CD4-positive, CD25-positive, alpha-beta regulatory T cell (primary cell): Measurements from ENCODE around the gene PCOLCE2. TPM values are rescaled to one million over a fixed set of nuclear protein-coding genes. Genes with fewer than 3 reads are reported as not detected.
"Not testable (repeated sequence)": the region's sequence is repeated elsewhere in the genome, so short reads cannot be mapped to it uniquely, and the experiment has no call there.

ENCODE experiments used
- ATAC-seq, 2 donors: fragments of 150-1000 bp; cut with Tn5 transposase; one replicate each; pipeline ENCODE4 v1.10.0; 2021; ENCODE audit warnings: low read depth in 2 of 2, moderate number of reproducible peaks in 2 of 2, moderate library complexity in 1 of 2
- DNase-seq, 3 donors: peaks; one replicate each; pipeline versions ENCODE4 v3.0.0 to v3.0.0-alpha.2; 2012 to 2022; ENCODE audit warnings: mixed read lengths in 1 of 3
- H3K27ac ChIP-seq: one replicate; pipeline ENCODE4 v1.7.0; 2013; ENCODE audit warnings: mild to moderate bottlenecking, low read length; ENCODE audit not compliant: insufficient read depth, poor library complexity, severe bottlenecking
- H3K27me3 ChIP-seq: one replicate; pipeline ENCODE4 v1.7.0; 2013; ENCODE audit warnings: low read length; ENCODE audit not compliant: control insufficient read depth, insufficient read depth
- H3K36me3 ChIP-seq: one replicate; pipeline ENCODE4 v1.7.0; 2013; ENCODE audit warnings: mild to moderate bottlenecking, low read length, moderate library complexity; ENCODE audit not compliant: control insufficient read depth, insufficient read depth
- H3K4me1 ChIP-seq: 2 replicates; pipeline ENCODE4 v1.7.0; 2013; ENCODE audit warnings: mild to moderate bottlenecking, low read length; ENCODE audit not compliant: insufficient read depth, control insufficient read depth, poor library complexity, severe bottlenecking
- H3K4me3 ChIP-seq: one replicate; pipeline ENCODE4 v1.7.0; 2013; ENCODE audit warnings: low read depth, mild to moderate bottlenecking, low read length, moderate library complexity
- H3K9me3 ChIP-seq, 2 experiments: 1 replicate in 1 of 2; 2 replicates in 1 of 2; pipeline ENCODE4 v1.7.0; 2013; ENCODE audit warnings: low read length in 2 of 2, mild to moderate bottlenecking in 1 of 2, moderate library complexity in 1 of 2; ENCODE audit not compliant: control insufficient read depth in 2 of 2
- H3K27ac Mint-ChIP-seq, 3 donors: one replicate each; pipeline ENCODE4 v1.8.0; 2020 to 2022; ENCODE audit warnings: mild to moderate bottlenecking in 3 of 3, mixed read lengths in 3 of 3, moderate library complexity in 2 of 3
- H3K27me3 Mint-ChIP-seq: one replicate; pipeline ENCODE4 v1.8.0; 2022; ENCODE audit warnings: mild to moderate bottlenecking, mixed read lengths
- H3K36me3 Mint-ChIP-seq: one replicate; pipeline ENCODE4 v1.8.0; 2020; ENCODE audit warnings: mixed read lengths
- H3K4me1 Mint-ChIP-seq, 4 donors: one replicate each; pipeline ENCODE4 v1.8.0; 2020 to 2022; ENCODE audit warnings: mixed read lengths in 4 of 4, mild to moderate bottlenecking in 1 of 4
- H3K4me3 Mint-ChIP-seq, 4 donors: one replicate each; pipeline ENCODE4 v1.8.0; 2020 to 2022; ENCODE audit warnings: mild to moderate bottlenecking in 4 of 4, mixed read lengths in 4 of 4, moderate library complexity in 3 of 4
- H3K9me3 Mint-ChIP-seq, 7 donors: one replicate each; pipeline ENCODE4 v1.8.0; 2020 to 2022; ENCODE audit warnings: mixed read lengths in 7 of 7, mild to moderate bottlenecking in 3 of 7, moderate library complexity in 2 of 7
- polyA plus RNA-seq, 4 donors: library from polyadenylated mRNA; unstranded; fragments of 300-500 nt; fragmentation: Illumina TruSeq; gene quantifications; one replicate each; pipeline ENCODE4 v1.2.3, GENCODE V29; 2021
- total RNA-seq: library from RNA; stranded (reverse); gene quantifications from one replicate; pipeline ENCODE4 v1.2.3, GENCODE V29; 2022

The PCOLCE2 gene
- total and polyA plus RNA-seq, 5 donors from 2014 or later: not detected

- H3K4me1 Mint-ChIP-seq: no peaks in the 10 kb centered on the region
- H3K4me1 ChIP-seq: no peaks in the 10 kb centered on the region
- H3K27ac ChIP-seq: no peak overlapping the region
- DNase-seq (no peak), ATAC-seq (no peak)
- H3K4me3 Mint-ChIP-seq: no peak overlapping the region
- no peaks in the 10 kb centered on the region for H3K36me3 Mint-ChIP-seq
- H3K4me3 ChIP-seq: no peak overlapping the region
- H3K36me3 ChIP-seq: no peaks in the 10 kb centered on the region
- peaks cover 11% of the 10 kb centered on the region for H3K27me3 ChIP-seq
- no peaks in the 10 kb centered on the region for H3K9me3 ChIP-seq
- peaks cover 20% of the 10 kb centered on the region for H3K27me3 Mint-ChIP-seq
- H3K9me3 Mint-ChIP-seq: peaks cover 0 to 4% (median 0%) of the 10 kb centered on the region in 7 donors
- no peak overlapping the region for H3K27ac Mint-ChIP-seq
Measured at GRCh38 chr3:142876417-142876816, 12.5 kb downstream of the PCOLCE2 start.

GRCh38 chr3:142875583-142876207, 13.2 kb downstream of the PCOLCE2 start:
- Mint-ChIP-seq H3K27me3 (peaks cover 26% of the 10 kb centered on the region), H3K27ac (no peak overlapping the region), H3K4me3 (no peak overlapping the region), H3K9me3 (peaks cover 0 to 4% (median 0%) of the 10 kb centered on the region in 7 donors), H3K36me3 (no peaks in the 10 kb centered on the region), H3K4me1 (no peaks in the 10 kb centered on the region)
- no peak overlapping the region for H3K4me3 ChIP-seq
- DNase-seq: no peak
- no peaks in the 10 kb centered on the region for H3K36me3 ChIP-seq
- no peak overlapping the region for H3K27ac ChIP-seq
- no peaks in the 10 kb centered on the region for H3K9me3 ChIP-seq
- H3K27me3 ChIP-seq: peaks cover 11% of the 10 kb centered on the region
- ATAC-seq: no peak
- no peaks in the 10 kb centered on the region for H3K4me1 ChIP-seq

GRCh38 chr3:142875099-142875498, 13.8 kb downstream of the PCOLCE2 start:
- DNase-seq (no peak), ATAC-seq (no peak)
- Histone ChIP-seq H3K27me3 (peaks cover 11% of the 10 kb centered on the region), H3K4me3 (no peak overlapping the region), H3K27ac (no peak overlapping the region), H3K36me3 (no peaks in the 10 kb centered on the region), H3K4me1 (no peaks in the 10 kb centered on the region), H3K9me3 (no peaks in the 10 kb centered on the region)
- Mint-ChIP-seq H3K4me1 (no peaks in the 10 kb centered on the region), H3K36me3 (no peaks in the 10 kb centered on the region), H3K9me3 (peaks cover 0 to 4% (median 0%) of the 10 kb centered on the region in 7 donors), H3K27ac (no peak overlapping the region), H3K27me3 (peaks cover 26% of the 10 kb centered on the region), H3K4me3 (no peak overlapping the region)

GRCh38 chr3:142868382-142868781, 20.5 kb downstream of the PCOLCE2 start:
- H3K9me3 Mint-ChIP-seq, H3K4me3 Mint-ChIP-seq, H3K36me3 Mint-ChIP-seq, H3K4me1 Mint-ChIP-seq, H3K36me3 ChIP-seq, H3K9me3 ChIP-seq, H3K27me3 ChIP-seq, H3K27ac Mint-ChIP-seq, H3K4me1 ChIP-seq, ATAC-seq, H3K27ac ChIP-seq, H3K4me3 ChIP-seq, DNase-seq: not testable (repeated sequence)
- H3K27me3 Mint-ChIP-seq: peaks cover 23% of the 10 kb centered on the region

- Histone ChIP-seq H3K27ac (no peak overlapping the region), H3K9me3 (no peaks in the 10 kb centered on the region), H3K4me1 (no peaks in the 10 kb centered on the region), H3K4me3 (no peak overlapping the region), H3K27me3 (peaks cover 5% of the 10 kb centered on the region), H3K36me3 (no peaks in the 10 kb centered on the region)
- Mint-ChIP-seq H3K27me3 (peaks cover 21% of the 10 kb centered on the region), H3K4me3 (no peak overlapping the region), H3K9me3 (peaks cover 0 to 4% (median 0%) of the 10 kb centered on the region in 7 donors), H3K36me3 (no peaks in the 10 kb centered on the region), H3K4me1 (peaks cover 0 to 9% (median 3%) of the 10 kb centered on the region in 4 donors), H3K27ac (no peak overlapping the region)
- ATAC-seq (no peak), DNase-seq (no peak)
Measured at GRCh38 chr3:142866841-142867631, 21.8 kb downstream of the PCOLCE2 start.

GRCh38 chr3:142863930-142864920, 24.7 kb downstream of the PCOLCE2 start:
- H3K27ac Mint-ChIP-seq: no peak overlapping the region

GRCh38 chr3:142863010-142863817, 25.7 kb downstream of the PCOLCE2 start:
- Histone ChIP-seq H3K9me3 (no peaks in the 10 kb centered on the region), H3K4me3 (no peak overlapping the region), H3K4me1 (no peaks in the 10 kb centered on the region), H3K36me3 (no peaks in the 10 kb centered on the region), H3K27me3 (peaks cover 13% of the 10 kb centered on the region), H3K27ac (no peak overlapping the region)
- Mint-ChIP-seq H3K4me1 (peaks cover 0 to 9% (median 3%) of the 10 kb centered on the region in 4 donors), H3K9me3 (peaks cover 0 to 2% (median 0%) of the 10 kb centered on the region in 7 donors), H3K4me3 (no peak overlapping the region), H3K36me3 (no peaks in the 10 kb centered on the region), H3K27me3 (peaks cover 34% of the 10 kb centered on the region), H3K27ac (peak overlapping the region in 1 of 3 donors; percentile 64)
- peak in 1 of 3 donors; percentile 24 for DNase-seq
- ATAC-seq: no peak

More at GRCh38 chr3:142863930-142864920, 24.7 kb downstream of the PCOLCE2 start:
- peaks cover 27% of the 10 kb centered on the region for H3K27me3 Mint-ChIP-seq
- DNase-seq (peak in 1 of 3 donors; percentile 20), ATAC-seq (no peak)
- no peaks in the 10 kb centered on the region for H3K9me3 ChIP-seq
- H3K27ac ChIP-seq: no peak overlapping the region
- H3K27me3 ChIP-seq: peaks cover 13% of the 10 kb centered on the region
- H3K4me3 Mint-ChIP-seq: peak overlapping the region in 2 of 4 donors; percentile 12 to 44
- H3K4me3 ChIP-seq: no peak overlapping the region
- H3K9me3 Mint-ChIP-seq: peaks cover 0 to 2% (median 0%) of the 10 kb centered on the region in 7 donors
- no peaks in the 10 kb centered on the region for H3K36me3 ChIP-seq
- H3K4me1 ChIP-seq: no peaks in the 10 kb centered on the region
- no peaks in the 10 kb centered on the region for H3K36me3 Mint-ChIP-seq
- H3K4me1 Mint-ChIP-seq: peaks cover 0 to 9% (median 3%) of the 10 kb centered on the region in 4 donors
